PC-9 (cell line): ENCODE results near the gene SP100. TPM values are rescaled to one million over a fixed set of nuclear protein-coding genes. Genes with fewer than 3 reads are reported as not detected.

ENCODE experiments used
- BruUV-seq: library from RNA; stranded (reverse); fragments of 400-500 nt; replicated peaks from 2 replicates; lab custom pipeline; 2021; lab: Mats Ljungman, UMichigan
- CTCF ChIA-PET: fragments of 300-600 bp; sonication (Branson Sonifier 250); formaldehyde crosslinking; loops from one replicate; lab custom pipeline; 2022; ENCODE audit warnings: antibody characterized with exemption; lab: Charles Lee
- POLR2A ChIA-PET: fragments of 300-600 bp; sonication (Branson Sonifier 250); formaldehyde crosslinking; loops from one replicate; lab custom pipeline; 2022; ENCODE audit warnings: antibody characterized with exemption; ENCODE audit not compliant: unreplicated experiment; lab: Charles Lee
- DNase-seq, 2 experiments: peaks; one replicate each; pipeline versions ENCODE4 v3.0.0 to v3.0.0-alpha.2; 2015 to 2022; ENCODE audit warnings: mixed read lengths in 1 of 2
- H2AFZ ChIP-seq: fragments of 200-600 bp; sonication (generic); 2 replicates; pipeline ENCODE4 v1.8.1; 2017; ENCODE audit warnings: antibody characterized with exemption
- H3F3A ChIP-seq: fragments of 200-600 bp; sonication (generic); 2 replicates; pipeline ENCODE4 v1.8.1; 2017; ENCODE audit warnings: antibody characterized with exemption, mild to moderate bottlenecking, low read depth; ENCODE audit not compliant: insufficient read depth
- H3K27ac ChIP-seq: fragments of 200-600 bp; sonication (generic); 2 replicates; pipeline ENCODE4 v1.6.1; 2016; ENCODE audit warnings: mixed run types
- H3K27me3 ChIP-seq: fragments of 200-600 bp; sonication (generic); 2 replicates; pipeline ENCODE4 v1.6.1; 2016; ENCODE audit warnings: low read depth, mixed run types; ENCODE audit not compliant: insufficient read depth
- H3K36me3 ChIP-seq: fragments of 200-600 bp; sonication (generic); 2 replicates; pipeline ENCODE4 v1.6.1; 2016; ENCODE audit warnings: low read depth, mixed run types
- H3K4me1 ChIP-seq: fragments of 200-600 bp; sonication (generic); replicated peaks from 2 replicates; pipeline ENCODE4 v1.6.1; 2016; ENCODE audit warnings: mixed run types; ENCODE audit not compliant: insufficient read depth
- H3K4me2 ChIP-seq: fragments of 200-600 bp; sonication (generic); 2 replicates; pipeline ENCODE4 v1.6.1; 2017; ENCODE audit warnings: mixed run types
- H3K4me3 ChIP-seq: fragments of 200-600 bp; sonication (generic); 2 replicates; pipeline ENCODE4 v1.6.1; 2016; ENCODE audit warnings: mixed run types
- H3K79me2 ChIP-seq: fragments of 200-600 bp; sonication (generic); 2 replicates; pipeline ENCODE4 v1.6.1; 2017; ENCODE audit warnings: low read depth, mixed run types
- H3K9me2 ChIP-seq: fragments of 200-600 bp; sonication (generic); 2 replicates; pipeline ENCODE4 v1.8.1; 2017; ENCODE audit warnings: mild to moderate bottlenecking; ENCODE audit not compliant: insufficient read depth
- H3K9me3 ChIP-seq: fragments of 200-600 bp; sonication (generic); 2 replicates; pipeline ENCODE4 v1.8.1; 2016; ENCODE audit warnings: low read depth; ENCODE audit not compliant: insufficient read depth
- H4K20me1 ChIP-seq: fragments of 200-600 bp; sonication (generic); 2 replicates; pipeline ENCODE4 v1.8.1; 2017; ENCODE audit not compliant: insufficient read depth
- CTCF ChIP-seq: fragments of 200-600 bp; sonication (generic); conservative IDR thresholded peaks from 2 replicates; pipeline ENCODE4 v1.6.1; 2017; ENCODE audit warnings: mixed run types, antibody characterized with exemption, mild to moderate bottlenecking, moderate library complexity
- EZH2 ChIP-seq: fragments of 200-600 bp; sonication (generic); IDR thresholded peaks from 2 replicates; pipeline ENCODE4 v1.8.0; 2017; ENCODE audit warnings: antibody characterized with exemption, low read depth
- intact Hi-C: fragments of 100-400 bp; cut with micrococcal nuclease; formaldehyde crosslinking; loops from one replicate; pipeline ENCODE4 v1.10.0; 2022; ENCODE audit not compliant: unreplicated experiment
- total RNA-seq: library from RNA; stranded (reverse); gene quantifications from 2 replicates; pipeline ENCODE4 v1.2.3, GENCODE V29; 2021

Gene SP100
- total RNA-seq, 1 experiment from 2014 or later, result 61.7 TPM

GRCh38 chr2:230591850-230592249, 175.8 kb downstream of the SP100 start:
- Histone ChIP-seq H3K27me3 (0 out of 2 replicates have a peak, but pooled peaks cover 8% of the 10 kb centered on the region), H3K9me3 (no peaks in the 10 kb centered on the region), H4K20me1 (no peaks in the 10 kb centered on the region), H3K4me1 (no peaks in the 10 kb centered on the region), H3K4me2 (no peak overlapping the region), H3F3A (no peaks in the 10 kb centered on the region), H3K4me3 (no peak overlapping the region), H3K27ac (no peak overlapping the region), H3K79me2 (no peaks in the 10 kb centered on the region), H3K36me3 (no peaks in the 10 kb centered on the region), H2AFZ (no peak overlapping the region), H3K9me2 (no peaks in the 10 kb centered on the region)
- intact Hi-C loops, result no loop called here
- ChIA-PET CTCF (no interaction called here), POLR2A (no interaction called here)
- no peak for DNase-seq
- TF ChIP-seq EZH2, result no peak
- TF ChIP-seq CTCF, result no peak
- BruUV-seq, result no TSS peak

DNA sequence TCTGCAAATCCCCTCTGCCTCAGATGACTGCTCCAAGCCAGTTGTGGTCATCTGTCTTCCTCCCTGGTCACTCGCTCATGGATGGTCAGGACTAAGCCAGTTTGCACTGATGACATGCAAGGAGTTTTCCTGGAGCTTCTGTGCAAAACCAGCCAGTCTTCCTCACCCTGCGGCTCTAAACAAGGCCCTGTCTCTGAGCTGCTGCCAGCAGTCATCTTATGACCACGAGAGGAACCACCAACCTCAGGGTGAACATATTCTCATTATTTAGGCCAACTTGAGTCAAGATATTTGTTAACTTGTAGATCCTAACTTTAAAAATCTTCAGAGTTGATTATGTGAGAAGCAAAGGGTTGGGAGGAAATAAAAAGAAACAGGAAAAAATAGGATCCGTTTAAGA, 176.8 kb downstream of the SP100 start:
- BruUV-seq, result no TSS peak
- no peaks in the 10 kb centered on the region for H3K4me1 ChIP-seq
- H3F3A ChIP-seq, result no peaks in the 10 kb centered on the region
- H3K9me2 ChIP-seq, result no peaks in the 10 kb centered on the region
- H3K79me2 ChIP-seq, result no peaks in the 10 kb centered on the region
- POLR2A ChIA-PET, result no interaction called here
- no peak overlapping the region for H3K4me2 ChIP-seq
- H3K27ac ChIP-seq, result no peak overlapping the region
- H2AFZ ChIP-seq, result no peak overlapping the region
- CTCF ChIA-PET, result no interaction called here
- intact Hi-C loops, result no loop called here
- H3K27me3 ChIP-seq, result peaks cover 15% of the 10 kb centered on the region; the same call in 1 of the 2 replicates
- TF ChIP-seq CTCF (no peak), EZH2 (no peak)
- no peaks in the 10 kb centered on the region for H3K9me3 ChIP-seq
- H4K20me1 ChIP-seq, result no peaks in the 10 kb centered on the region
- H3K36me3 ChIP-seq, result no peaks in the 10 kb centered on the region
- no peak for DNase-seq
- no peak overlapping the region for H3K4me3 ChIP-seq

Other genes with a start within 250 kb of the SP100 start
- gene SP110, start 196.2 kb upstream of the SP100 start, total RNA-seq, result 6.8 and 10.5 TPM in 2 replicates
- gene SP140, start 190.5 kb upstream of the SP100 start, total RNA-seq, result 0.58 and 0.83 TPM in 2 replicates
- 15.1 and 23.6 TPM in 2 replicates for gene SP140L, start 89.0 kb upstream of the SP100 start, total RNA-seq